SIG-M5 treated with dmso at 0.1 percent for 504 hours (cell line): ENCODE data around the gene PCF11.
"Not testable (repeated sequence)": the region's sequence is repeated elsewhere in the genome, so short reads cannot be mapped to it uniquely, and the experiment has no call there.

ENCODE experiments used
- DNase-seq: peaks from one replicate; lab custom pipeline; 2025; ENCODE audit not compliant: unreplicated experiment; lab: John Stamatoyannopoulos, UW

Gene PCF11

GRCh38 chr11:83192606-83193245, 35.8 kb downstream of the PCF11 start:
- no peak for DNase-seq

- peak; percentile 96 for DNase-seq
Measured at GRCh38 chr11:83193315-83194280, 36.7 kb downstream of the PCF11 start, which contains the start of gene ANKRD42. ANKRD42 (plus strand) TSS chr11:83193712; CDS start chr11:83194671, 959 bp downstream.

GRCh38 chr11:83194281-83195142, 37.6 kb downstream of the PCF11 start:
- DNase-seq: peak; percentile 91

GRCh38 chr11:83195143-83195466, 38.2 kb downstream of the PCF11 start:
- DNase-seq: peak; percentile 38

GRCh38 chr11:83195649-83196048, 38.7 kb downstream of the PCF11 start:
- DNase-seq: no peak

GRCh38 chr11:83200035-83200434, 43.1 kb downstream of the PCF11 start:
- no peak for DNase-seq

- DNase-seq: no peak
Measured at GRCh38 chr11:83205608-83206185, 48.8 kb downstream of the PCF11 start.

- DNase-seq: no peak
Measured at GRCh38 chr11:83206221-83206620, 49.3 kb downstream of the PCF11 start.

GRCh38 chr11:83206771-83207382, 49.9 kb downstream of the PCF11 start:
- not testable (repeated sequence) for DNase-seq

- no peak for DNase-seq
Measured at GRCh38 chr11:83219095-83219494, 62.2 kb downstream of the PCF11 start.

GRCh38 chr11:83220260-83220659, 63.3 kb downstream of the PCF11 start:
- DNase-seq: no peak

- DNase-seq: no peak
Measured at GRCh38 chr11:83221694-83222093, 64.8 kb downstream of the PCF11 start.

- no peak for DNase-seq
Measured at GRCh38 chr11:83222499-83222898, 65.6 kb downstream of the PCF11 start.

- DNase-seq: no peak
Measured at GRCh38 chr11:83223457-83223856, 66.5 kb downstream of the PCF11 start.

GRCh38 chr11:83235825-83236224, 78.9 kb downstream of the PCF11 start:
- DNase-seq: no peak
